Measurements from ENCODE around the gene SGCA. TPM values are rescaled to one million over a fixed set of nuclear protein-coding genes. Genes with fewer than 3 reads are reported as not detected.

Gene SGCA
- total and polyA plus RNA-seq, 2 experiments from 2014 or later: 0.19 TPM; not detected in 1

DNA sequence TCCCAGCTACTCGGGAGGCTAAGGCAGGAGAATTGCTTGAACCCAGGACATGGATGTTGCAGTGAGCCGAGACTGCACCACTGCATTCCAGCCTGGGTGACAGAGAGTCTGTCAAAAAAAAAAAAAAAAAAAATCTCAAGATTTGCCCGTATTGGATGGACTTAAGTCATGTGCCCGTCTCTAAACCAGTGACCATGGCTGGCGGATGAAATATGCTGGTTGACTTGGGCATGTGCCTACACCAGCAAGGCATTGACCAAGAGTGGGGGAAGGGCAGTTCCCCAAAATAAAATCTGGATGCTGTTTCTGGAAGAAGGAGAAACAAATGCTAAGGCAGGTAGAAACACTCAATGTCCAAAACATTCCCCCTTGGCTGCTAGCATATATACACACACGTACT, 57.1 kb downstream of the SGCA start:
- no peak overlapping the region for H3K4me2 ChIP-seq
- H3K27ac ChIP-seq (ENCODE audit: low read depth): no peak overlapping the region
- peaks cover 5% of the 10 kb centered on the region; the same call in 1 of the 2 replicates for H3K9me2 ChIP-seq (ENCODE audit: insufficient read depth)
- H4K20me1 ChIP-seq (replicated peaks; ENCODE audit: insufficient read depth): no peaks in the 10 kb centered on the region
- Mint-ChIP-seq H3K27ac (no peak overlapping the region), H3K4me1 (peaks cover 23% of the 10 kb centered on the region), H3K9me3 (peaks cover 34% of the 10 kb centered on the region), H3K4me3 (no peak overlapping the region), H3K27me3 (ENCODE audit: insufficient read depth, low read depth, poor library complexity) (peaks cover 2% of the 10 kb centered on the region), H3K36me3 (ENCODE audit: low read depth) (peaks cover 17% of the 10 kb centered on the region)
- TF ChIP-seq, protein P1, sequence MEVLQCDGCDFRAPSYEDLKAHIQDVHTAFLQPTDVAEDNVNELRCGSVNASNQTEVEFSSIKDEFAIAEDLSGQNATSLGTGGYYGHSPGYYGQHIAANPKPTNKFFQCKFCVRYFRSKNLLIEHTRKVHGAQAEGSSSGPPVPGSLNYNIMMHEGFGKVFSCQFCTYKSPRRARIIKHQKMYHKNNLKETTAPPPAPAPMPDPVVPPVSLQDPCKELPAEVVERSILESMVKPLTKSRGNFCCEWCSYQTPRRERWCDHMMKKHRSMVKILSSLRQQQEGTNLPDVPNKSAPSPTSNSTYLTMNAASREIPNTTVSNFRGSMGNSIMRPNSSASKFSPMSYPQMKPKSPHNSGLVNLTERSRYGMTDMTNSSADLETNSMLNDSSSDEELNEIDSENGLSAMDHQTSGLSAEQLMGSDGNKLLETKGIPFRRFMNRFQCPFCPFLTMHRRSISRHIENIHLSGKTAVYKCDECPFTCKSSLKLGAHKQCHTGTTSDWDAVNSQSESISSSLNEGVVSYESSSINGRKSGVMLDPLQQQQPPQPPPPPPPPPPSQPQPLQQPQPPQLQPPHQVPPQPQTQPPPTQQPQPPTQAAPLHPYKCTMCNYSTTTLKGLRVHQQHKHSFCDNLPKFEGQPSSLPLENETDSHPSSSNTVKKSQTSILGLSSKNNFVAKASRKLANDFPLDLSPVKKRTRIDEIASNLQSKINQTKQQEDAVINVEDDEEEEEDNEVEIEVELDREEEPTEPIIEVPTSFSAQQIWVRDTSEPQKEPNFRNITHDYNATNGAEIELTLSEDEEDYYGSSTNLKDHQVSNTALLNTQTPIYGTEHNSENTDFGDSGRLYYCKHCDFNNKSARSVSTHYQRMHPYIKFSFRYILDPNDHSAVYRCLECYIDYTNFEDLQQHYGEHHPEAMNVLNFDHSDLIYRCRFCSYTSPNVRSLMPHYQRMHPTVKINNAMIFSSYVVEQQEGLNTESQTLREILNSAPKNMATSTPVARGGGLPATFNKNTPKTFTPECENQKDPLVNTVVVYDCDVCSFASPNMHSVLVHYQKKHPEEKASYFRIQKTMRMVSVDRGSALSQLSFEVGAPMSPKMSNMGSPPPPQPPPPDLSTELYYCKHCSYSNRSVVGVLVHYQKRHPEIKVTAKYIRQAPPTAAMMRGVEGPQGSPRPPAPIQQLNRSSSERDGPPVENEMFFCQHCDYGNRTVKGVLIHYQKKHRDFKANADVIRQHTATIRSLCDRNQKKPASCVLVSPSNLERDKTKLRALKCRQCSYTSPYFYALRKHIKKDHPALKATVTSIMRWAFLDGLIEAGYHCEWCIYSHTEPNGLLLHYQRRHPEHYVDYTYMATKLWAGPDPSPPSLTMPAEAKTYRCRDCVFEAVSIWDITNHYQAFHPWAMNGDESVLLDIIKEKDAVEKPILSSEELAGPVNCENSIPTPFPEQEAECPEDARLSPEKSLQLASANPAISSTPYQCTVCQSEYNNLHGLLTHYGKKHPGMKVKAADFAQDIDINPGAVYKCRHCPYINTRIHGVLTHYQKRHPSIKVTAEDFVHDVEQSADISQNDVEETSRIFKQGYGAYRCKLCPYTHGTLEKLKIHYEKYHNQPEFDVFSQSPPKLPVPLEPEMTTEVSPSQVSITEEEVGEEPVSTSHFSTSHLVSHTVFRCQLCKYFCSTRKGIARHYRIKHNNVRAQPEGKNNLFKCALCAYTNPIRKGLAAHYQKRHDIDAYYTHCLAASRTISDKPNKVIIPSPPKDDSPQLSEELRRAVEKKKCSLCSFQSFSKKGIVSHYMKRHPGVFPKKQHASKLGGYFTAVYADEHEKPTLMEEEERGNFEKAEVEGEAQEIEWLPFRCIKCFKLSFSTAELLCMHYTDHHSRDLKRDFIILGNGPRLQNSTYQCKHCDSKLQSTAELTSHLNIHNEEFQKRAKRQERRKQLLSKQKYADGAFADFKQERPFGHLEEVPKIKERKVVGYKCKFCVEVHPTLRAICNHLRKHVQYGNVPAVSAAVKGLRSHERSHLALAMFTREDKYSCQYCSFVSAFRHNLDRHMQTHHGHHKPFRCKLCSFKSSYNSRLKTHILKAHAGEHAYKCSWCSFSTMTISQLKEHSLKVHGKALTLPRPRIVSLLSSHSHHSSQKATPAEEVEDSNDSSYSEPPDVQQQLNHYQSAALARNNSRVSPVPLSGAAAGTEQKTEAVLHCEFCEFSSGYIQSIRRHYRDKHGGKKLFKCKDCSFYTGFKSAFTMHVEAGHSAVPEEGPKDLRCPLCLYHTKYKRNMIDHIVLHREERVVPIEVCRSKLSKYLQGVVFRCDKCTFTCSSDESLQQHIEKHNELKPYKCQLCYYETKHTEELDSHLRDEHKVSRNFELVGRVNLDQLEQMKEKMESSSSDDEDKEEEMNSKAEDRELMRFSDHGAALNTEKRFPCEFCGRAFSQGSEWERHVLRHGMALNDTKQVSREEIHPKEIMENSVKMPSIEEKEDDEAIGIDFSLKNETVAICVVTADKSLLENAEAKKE (CRISPR knock-in tag; IDR thresholded peaks at IDR 0.05): no peak
- no peak overlapping the region for H2AFZ ChIP-seq
- no peaks in the 10 kb centered on the region for H3F3A ChIP-seq (replicated peaks; ENCODE audit: low read depth)
- DNase-seq (ENCODE audit: low spot score) (no peak), ATAC-seq (no peak)
- H3K4me3 ChIP-seq: no peak overlapping the region
- no peaks in the 10 kb centered on the region for H3K79me2 ChIP-seq (replicated peaks; ENCODE audit: insufficient read depth)
- H3K27me3 ChIP-seq (ENCODE audit: insufficient read depth): no peaks in the 10 kb centered on the region
- H3K4me1 ChIP-seq (ENCODE audit: insufficient read depth): no peaks in the 10 kb centered on the region
- no peaks in the 10 kb centered on the region for H3K36me3 ChIP-seq (ENCODE audit: insufficient read depth)

Other genes with a start within 250 kb of the SGCA start
- 0.10 and 0.58 TPM in 2 replicates for gene DLX4, start 196.8 kb upstream of the SGCA start, total RNA-seq (2014; rRNA removed; shearing (Covaris generic))
- 0.79 and 0.80 TPM in 2 replicates for gene DLX4, start 196.8 kb upstream of the SGCA start, polyA plus RNA-seq (2016; fragmentation: Nextera tagmentation; extraction: Ambion mirVana)
- gene DLX3, start 170.8 kb upstream of the SGCA start, total RNA-seq (2014; rRNA removed; shearing (Covaris generic)): 0.14 TPM in 1 of 2 replicates, not detected in the other
- gene DLX3, start 170.8 kb upstream of the SGCA start, polyA plus RNA-seq (2016; fragmentation: Nextera tagmentation; extraction: Ambion mirVana): 0.19 and 0.27 TPM in 2 replicates
- gene ITGA3, start 109.9 kb upstream of the SGCA start, total RNA-seq (2014; rRNA removed; shearing (Covaris generic)): 23.2 and 28.3 TPM in 2 replicates
- gene ITGA3, start 109.9 kb upstream of the SGCA start, polyA plus RNA-seq (2016; fragmentation: Nextera tagmentation; extraction: Ambion mirVana): 9.6 and 11.0 TPM in 2 replicates
- 11.4 and 15.9 TPM in 2 replicates for gene PDK2, start 70.7 kb upstream of the SGCA start, total RNA-seq (2014; rRNA removed; shearing (Covaris generic))
- gene PDK2, start 70.7 kb upstream of the SGCA start, polyA plus RNA-seq (2016; fragmentation: Nextera tagmentation; extraction: Ambion mirVana): 12.0 and 13.2 TPM in 2 replicates
- gene SAMD14, start 35.8 kb upstream of the SGCA start, total RNA-seq (2014; rRNA removed; shearing (Covaris generic)): 1.3 and 4.7 TPM in 2 replicates
- gene SAMD14, start 35.8 kb upstream of the SGCA start, polyA plus RNA-seq (2016; fragmentation: Nextera tagmentation; extraction: Ambion mirVana): 0.70 and 0.97 TPM in 2 replicates
- 10.1 and 10.5 TPM in 2 replicates for gene PPP1R9B, start 15.3 kb upstream of the SGCA start, total RNA-seq (2014; rRNA removed; shearing (Covaris generic))
- 1.9 and 2.1 TPM in 2 replicates for gene PPP1R9B, start 15.3 kb upstream of the SGCA start, polyA plus RNA-seq (2016; fragmentation: Nextera tagmentation; extraction: Ambion mirVana)
- 27.9 and 34.3 TPM in 2 replicates for gene COL1A1, start 35.6 kb downstream of the SGCA start, total RNA-seq (2014; rRNA removed; shearing (Covaris generic))
- 21.2 and 22.4 TPM in 2 replicates for gene COL1A1, start 35.6 kb downstream of the SGCA start, polyA plus RNA-seq (2016; fragmentation: Nextera tagmentation; extraction: Ambion mirVana)
- gene TMEM92, start 108.5 kb downstream of the SGCA start, total RNA-seq (2014; rRNA removed; shearing (Covaris generic)): 7.3 and 9.7 TPM in 2 replicates
- 13.4 and 18.4 TPM in 2 replicates for gene TMEM92, start 108.5 kb downstream of the SGCA start, polyA plus RNA-seq (2016; fragmentation: Nextera tagmentation; extraction: Ambion mirVana)
- gene XYLT2, start 180.1 kb downstream of the SGCA start, total RNA-seq (2014; rRNA removed; shearing (Covaris generic)): 32.8 and 44.9 TPM in 2 replicates
- gene XYLT2, start 180.1 kb downstream of the SGCA start, polyA plus RNA-seq (2016; fragmentation: Nextera tagmentation; extraction: Ambion mirVana): 14.0 and 14.2 TPM in 2 replicates
- 74.3 and 98.5 TPM in 2 replicates for gene MRPL27, start 207.2 kb downstream of the SGCA start, total RNA-seq (2014; rRNA removed; shearing (Covaris generic))
- gene MRPL27, start 207.2 kb downstream of the SGCA start, polyA plus RNA-seq (2016; fragmentation: Nextera tagmentation; extraction: Ambion mirVana): 226 and 227 TPM in 2 replicates
- gene EME1, start 207.2 kb downstream of the SGCA start, total RNA-seq (2014; rRNA removed; shearing (Covaris generic)): 5.9 and 15.9 TPM in 2 replicates
- gene EME1, start 207.2 kb downstream of the SGCA start, polyA plus RNA-seq (2016; fragmentation: Nextera tagmentation; extraction: Ambion mirVana): 14.4 and 14.7 TPM in 2 replicates
- gene LRRC59, start 231.5 kb downstream of the SGCA start, total RNA-seq (2014; rRNA removed; shearing (Covaris generic)): 109 and 124 TPM in 2 replicates
- 46.4 and 47.1 TPM in 2 replicates for gene LRRC59, start 231.5 kb downstream of the SGCA start, polyA plus RNA-seq (2016; fragmentation: Nextera tagmentation; extraction: Ambion mirVana)

All from GM23338 (cell line).